ENCODE results near the gene SLC22A5.

- TF ChIP-seq POLR2A (IDR thresholded peaks at IDR 0.05) (no peak), CTCF (IDR thresholded peaks at IDR 0.05) (no peak), EP300 (IDR thresholded peaks at IDR 0.05) (no peak), POLR2AphosphoS5 (IDR thresholded peaks at IDR 0.05) (no peak)
These were observed 4.3 kb upstream of the SLC22A5 start for GRCh38 chr5:132365213-132365612.

All from upper lobe of left lung (tissue), 4 donors.